ENCODE measurements around the gene CHST11.

Gene CHST11

GRCh38 chr12:104698871-104699270 is 242.1 kb downstream of the CHST11 start:
- DNase-seq (ENCODE audit: low read depth), result no peak

GRCh38 chr12:104699489-104700190 is 242.9 kb downstream of the CHST11 start:
- DNase-seq (ENCODE audit: low read depth), result no peak

GRCh38 chr12:104700324-104700723 is 243.6 kb downstream of the CHST11 start:
- no peak for DNase-seq (ENCODE audit: low read depth)

- DNase-seq (ENCODE audit: low read depth), result no peak
Measured at GRCh38 chr12:104701301-104701700, 244.6 kb downstream of the CHST11 start.

GRCh38 chr12:104701756-104702155 is 245.0 kb downstream of the CHST11 start:
- no peak for DNase-seq (ENCODE audit: low read depth)

- no peak for DNase-seq (ENCODE audit: low read depth)
Measured at GRCh38 chr12:104702565-104703139, 245.9 kb downstream of the CHST11 start.

- no peak for DNase-seq (ENCODE audit: low read depth)
Measured at GRCh38 chr12:104703372-104703771, 246.6 kb downstream of the CHST11 start.

- no peak for DNase-seq (ENCODE audit: low read depth)
Measured at GRCh38 chr12:104704224-104704779, 247.6 kb downstream of the CHST11 start.

- no peak for DNase-seq (ENCODE audit: low read depth)
Measured at GRCh38 chr12:104707194-104707593, 250.4 kb downstream of the CHST11 start.

GRCh38 chr12:104707794-104708558 is 251.2 kb downstream of the CHST11 start:
- DNase-seq (ENCODE audit: low read depth), result no peak

- DNase-seq (ENCODE audit: low read depth), result no peak
Measured at GRCh38 chr12:104708891-104709290, 252.1 kb downstream of the CHST11 start.

- no peak for DNase-seq (ENCODE audit: low read depth)
Measured at GRCh38 chr12:104709692-104710435, 253.1 kb downstream of the CHST11 start.

- DNase-seq (ENCODE audit: low read depth), result no peak
Measured at GRCh38 chr12:104710940-104711689, 254.4 kb downstream of the CHST11 start.

- no peak for DNase-seq (ENCODE audit: low read depth)
Measured at GRCh38 chr12:104712477-104712876, 255.7 kb downstream of the CHST11 start.

- no peak for DNase-seq (ENCODE audit: low read depth)
Measured at GRCh38 chr12:104712968-104713367, 256.2 kb downstream of the CHST11 start.

- no peak for DNase-seq (ENCODE audit: low read depth)
Measured at GRCh38 chr12:104713444-104713843, 256.7 kb downstream of the CHST11 start.

- no peak for DNase-seq (ENCODE audit: low read depth)
Measured at GRCh38 chr12:104714369-104714768, 257.6 kb downstream of the CHST11 start.

- DNase-seq (ENCODE audit: low read depth), result no peak
Measured at GRCh38 chr12:104716172-104716571, 259.4 kb downstream of the CHST11 start.

GRCh38 chr12:104718304-104718929 is 261.7 kb downstream of the CHST11 start:
- DNase-seq (ENCODE audit: low read depth), result no peak

GRCh38 chr12:104719700-104720338 is 263.1 kb downstream of the CHST11 start:
- DNase-seq (ENCODE audit: low read depth), result no peak

Measured in activated T-helper 9 cell treated with anti-CD3 and anti-CD28 coated beads, Interleukin-2, amount 50 U/mL, for 16 hours (primary cell).